ENCODE results near the gene PHLPP1.
"Not testable (repeated sequence)": the region's sequence is repeated elsewhere in the genome, so short reads cannot be mapped to it uniquely, and the experiment has no call there.

Gene PHLPP1

DNA sequence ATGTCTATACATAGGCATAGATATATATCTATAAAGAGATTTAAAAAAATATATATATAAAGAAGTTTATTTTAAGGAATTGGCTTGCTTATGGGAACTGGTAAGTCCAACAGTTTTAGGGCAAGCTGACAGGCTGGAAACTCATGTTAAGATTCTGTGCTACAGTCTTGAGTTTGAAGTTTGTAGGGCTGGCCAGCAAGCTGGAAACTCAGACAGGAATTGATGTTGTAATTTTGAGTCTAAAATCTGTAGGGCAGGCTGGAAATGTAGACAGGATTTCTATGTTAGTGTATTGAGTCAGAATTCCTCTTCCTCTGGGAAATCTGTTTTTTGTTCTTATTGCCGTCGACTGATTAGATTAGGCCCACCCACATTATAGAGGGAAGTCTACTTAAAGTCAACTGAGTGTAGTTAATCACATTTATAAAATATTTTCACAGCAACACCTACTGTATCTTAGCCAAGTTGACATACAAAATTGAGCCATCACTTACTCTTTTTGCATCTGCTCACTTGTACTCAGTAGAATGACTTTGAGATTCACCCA lies 60.8 kb downstream of the PHLPP1 start:
- DNase-seq: no peak

DNA sequence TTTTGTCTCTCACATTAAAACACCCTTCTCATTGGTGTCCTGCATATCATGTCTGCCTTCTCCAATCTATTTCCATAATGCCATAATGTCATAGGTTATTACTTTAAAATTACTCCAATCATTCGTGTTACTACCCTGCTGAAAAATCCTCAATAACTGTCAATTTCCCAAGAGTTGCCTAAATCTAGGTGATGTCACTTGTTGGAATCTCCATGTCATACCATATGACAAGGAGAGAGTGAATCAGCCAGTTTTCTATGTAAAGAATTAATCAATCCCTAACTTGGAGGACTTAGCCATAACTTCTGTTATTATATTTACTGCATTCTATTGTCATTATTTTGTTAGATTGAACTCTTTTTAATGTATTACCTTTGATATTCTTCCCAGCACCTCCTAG lies 62.5 kb downstream of the PHLPP1 start:
- DNase-seq: no peak

DNA sequence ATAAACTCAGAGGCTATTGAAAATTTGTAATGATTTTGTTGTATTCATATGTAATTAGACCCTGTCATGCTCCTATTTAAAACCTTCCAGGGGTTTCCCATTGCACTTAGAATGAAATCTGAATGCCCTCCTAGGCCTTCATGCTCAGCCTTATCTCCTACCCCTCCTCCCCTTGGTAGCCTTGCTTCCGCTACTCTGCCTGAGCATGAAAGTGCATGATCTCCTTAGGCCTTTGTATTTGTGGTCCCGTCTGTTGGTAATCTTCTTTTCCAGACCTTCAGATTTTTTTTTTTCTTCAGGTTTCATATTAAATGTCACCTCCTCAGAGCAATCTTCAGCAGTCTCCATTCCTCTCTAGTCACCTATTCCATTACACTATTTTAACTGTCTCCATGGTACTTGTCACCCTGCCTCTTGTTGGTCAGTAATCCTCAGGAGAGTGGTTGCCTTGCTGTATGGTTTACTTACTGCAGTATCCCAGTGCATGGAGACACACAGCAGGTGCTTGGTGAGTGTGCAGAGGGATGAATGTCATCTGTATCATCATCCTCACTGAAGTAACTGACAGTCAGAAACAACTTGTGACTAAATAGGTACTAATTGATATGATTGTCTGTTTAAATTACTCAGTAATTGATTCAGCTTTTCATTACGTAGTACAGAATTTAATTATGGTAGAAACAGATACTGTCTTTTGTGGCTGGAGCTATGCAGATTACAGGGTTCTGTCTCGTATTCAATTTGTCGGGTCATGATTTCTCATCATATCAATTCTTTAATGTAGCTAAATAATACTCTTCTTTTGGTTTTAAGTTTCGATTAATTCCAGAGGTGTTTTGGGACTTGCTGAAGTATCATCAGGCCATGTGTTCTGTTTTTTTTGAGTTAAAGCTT lies 63.9 kb downstream of the PHLPP1 start:
- DNase-seq: peak in 1 of 2 experiments; percentile 21

DNA sequence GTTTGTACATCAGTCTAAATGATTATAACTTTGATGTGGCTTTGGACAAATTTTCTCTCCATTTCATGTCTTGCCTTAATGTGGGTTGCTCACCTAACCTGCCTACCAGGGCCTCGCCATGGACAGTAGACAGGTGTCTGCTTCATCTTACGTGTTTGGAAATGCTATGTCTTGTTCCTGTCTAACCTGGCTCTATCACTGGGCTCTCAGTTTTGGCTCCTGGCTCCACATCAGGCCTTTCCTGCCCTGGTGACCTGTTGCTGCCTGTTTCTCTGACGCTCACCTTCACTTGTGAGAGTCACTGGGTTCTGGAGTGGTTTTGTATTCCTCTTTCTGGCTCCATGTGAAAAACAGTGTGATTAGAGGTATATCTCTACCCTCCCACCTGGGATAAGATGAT lies 65.9 kb downstream of the PHLPP1 start:
- DNase-seq: no peak

GRCh38 chr18:62781893-62782292 lies 66.6 kb downstream of the PHLPP1 start:
- DNase-seq: no peak

DNA sequence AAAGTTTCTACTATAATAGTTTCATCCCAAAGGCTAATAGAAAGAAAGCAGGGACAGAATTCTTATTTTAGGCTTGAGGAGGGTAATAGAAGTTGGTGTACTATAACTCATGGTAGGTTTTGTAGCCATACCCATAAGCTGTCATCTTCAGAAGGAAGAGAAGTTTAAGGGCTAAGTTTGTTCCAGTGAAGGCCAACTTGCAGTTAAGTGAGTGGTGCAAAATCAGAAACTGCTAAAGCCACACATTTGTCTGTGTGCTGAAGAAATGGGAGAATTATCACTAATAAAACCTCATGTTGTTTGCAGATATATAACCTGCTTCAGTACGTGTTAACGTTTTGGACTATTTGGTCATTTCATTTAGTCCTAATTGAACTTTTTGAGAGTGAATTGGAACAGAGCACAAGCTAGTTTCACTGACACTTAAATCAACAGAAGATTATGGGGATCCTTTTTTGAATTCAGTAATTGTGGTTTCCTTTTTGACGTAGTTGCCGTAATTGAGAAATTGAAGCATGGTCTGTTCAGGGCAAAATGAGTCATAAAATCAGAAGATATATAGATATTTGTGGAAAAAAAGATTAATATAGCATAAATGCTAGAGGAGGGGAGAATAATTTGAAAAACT lies 69.1 kb downstream of the PHLPP1 start:
- DNase-seq: no peak

- DNase-seq: no peak
These were observed 69.6 kb downstream of the PHLPP1 start for GRCh38 chr18:62784966-62785413.

- DNase-seq: no peak
These were observed 71.3 kb downstream of the PHLPP1 start for GRCh38 chr18:62786689-62787088.

- no peak for DNase-seq
These were observed 72.8 kb downstream of the PHLPP1 start for GRCh38 chr18:62788111-62788510.

DNA sequence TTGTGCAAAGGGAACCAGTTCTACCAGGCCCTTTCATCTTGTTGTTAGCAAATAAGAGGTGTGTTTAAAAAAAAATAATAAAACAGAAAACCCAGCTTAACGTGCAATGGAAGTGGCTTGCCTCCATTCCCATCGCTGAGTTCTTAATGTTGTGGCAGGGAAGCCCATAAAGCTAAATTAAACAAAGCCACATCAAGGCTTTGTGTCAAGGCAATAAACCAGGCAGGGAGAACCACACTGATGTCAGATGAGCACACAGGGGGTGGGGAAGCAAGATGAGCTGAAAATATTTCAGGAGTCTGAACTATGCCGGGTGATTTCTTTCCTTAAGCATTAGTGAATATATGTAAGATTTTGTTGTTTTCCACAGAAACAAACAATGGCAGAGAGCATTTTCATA lies 73.5 kb downstream of the PHLPP1 start:
- DNase-seq: no peak

DNA sequence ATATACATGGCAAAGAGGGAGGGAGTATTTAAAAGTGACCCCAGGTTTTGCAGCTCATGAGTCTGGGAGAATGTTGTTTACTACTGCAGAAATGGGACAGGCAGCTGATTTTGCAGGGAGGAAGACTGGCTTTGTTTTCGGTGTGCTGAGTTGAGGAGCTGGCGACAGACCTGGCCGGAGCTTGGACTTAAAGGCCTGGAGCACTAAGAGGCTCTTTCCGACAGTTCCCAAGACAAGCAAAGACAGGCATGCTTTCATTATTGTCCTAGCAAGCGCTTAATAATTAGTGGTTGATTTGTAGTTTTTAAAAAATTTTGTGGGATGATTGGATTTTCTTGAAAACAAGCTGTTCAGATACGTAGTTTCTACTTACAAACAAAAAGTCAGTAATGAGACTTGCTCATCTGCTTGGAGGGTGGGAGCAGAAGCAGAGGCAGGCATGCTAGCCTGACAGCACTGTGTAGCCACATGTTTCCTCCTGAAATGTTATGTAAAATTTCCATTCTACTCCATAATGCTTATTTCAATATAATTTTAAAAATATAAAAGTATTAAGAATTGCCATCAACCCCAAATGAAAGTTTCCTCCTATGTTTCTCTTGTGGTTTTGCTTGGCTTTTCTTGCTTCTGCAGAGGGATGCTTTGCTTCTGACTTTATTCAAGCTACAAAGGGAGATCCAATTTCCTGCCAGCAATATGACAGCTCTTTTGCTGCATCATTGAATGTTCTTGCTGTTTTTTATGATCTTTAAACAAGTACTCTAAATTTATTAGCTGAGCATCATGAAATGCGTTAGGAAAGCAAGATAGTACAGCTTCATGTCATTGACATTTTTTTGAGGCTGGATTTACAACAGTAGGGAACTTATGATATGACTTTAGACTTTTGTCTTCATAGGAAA lies 75.8 kb downstream of the PHLPP1 start:
- no peak for DNase-seq

- DNase-seq: no peak
These were observed 76.7 kb downstream of the PHLPP1 start for GRCh38 chr18:62792016-62792415.

GRCh38 chr18:62795813-62796212 lies 80.5 kb downstream of the PHLPP1 start:
- DNase-seq: no peak

GRCh38 chr18:62796216-62796621 lies 80.9 kb downstream of the PHLPP1 start:
- no peak for DNase-seq

- DNase-seq: no peak
These were observed 82.0 kb downstream of the PHLPP1 start for GRCh38 chr18:62797329-62797728.

GRCh38 chr18:62799977-62800376 lies 84.6 kb downstream of the PHLPP1 start:
- no peak for DNase-seq

DNA sequence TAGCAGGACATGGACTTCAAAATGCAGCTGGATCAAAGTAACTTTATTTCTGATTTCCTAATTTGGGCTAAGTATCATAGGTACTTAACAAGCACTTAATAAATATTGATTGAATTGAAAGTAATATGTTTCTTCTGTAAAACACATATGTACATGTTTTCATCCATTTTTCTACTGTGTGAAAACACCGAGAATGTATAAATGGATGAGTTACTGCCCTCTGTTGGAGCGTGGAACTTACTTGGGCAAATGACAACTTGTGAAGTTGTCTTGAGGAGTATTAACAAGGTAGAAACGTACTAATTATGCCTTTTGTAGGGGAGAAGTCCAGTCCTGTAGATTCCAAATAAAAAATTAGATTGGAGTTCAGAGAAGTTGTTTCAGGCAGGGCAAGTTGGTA lies 87.2 kb downstream of the PHLPP1 start:
- DNase-seq: no peak

GRCh38 chr18:62807396-62807795 lies 92.1 kb downstream of the PHLPP1 start:
- no peak for DNase-seq

DNA sequence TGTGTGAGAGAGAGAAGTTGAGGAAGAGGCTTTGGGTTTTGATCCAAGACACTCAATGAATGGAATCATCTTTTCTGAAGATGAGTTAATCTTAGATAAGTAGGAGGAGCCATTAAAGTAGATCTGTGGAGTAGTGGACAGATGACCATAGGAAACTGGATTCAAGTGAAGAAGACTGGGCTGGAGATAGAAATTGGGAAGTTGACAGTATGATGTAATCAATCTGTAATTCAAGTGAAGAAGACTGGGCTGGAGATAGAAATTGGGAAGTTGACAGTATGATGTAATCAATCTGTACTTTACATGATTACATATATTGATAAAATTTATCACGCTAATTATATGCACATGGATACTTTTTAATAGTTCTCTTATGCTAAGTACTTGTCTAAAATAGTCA lies 92.8 kb downstream of the PHLPP1 start:
- DNase-seq: no peak

DNA sequence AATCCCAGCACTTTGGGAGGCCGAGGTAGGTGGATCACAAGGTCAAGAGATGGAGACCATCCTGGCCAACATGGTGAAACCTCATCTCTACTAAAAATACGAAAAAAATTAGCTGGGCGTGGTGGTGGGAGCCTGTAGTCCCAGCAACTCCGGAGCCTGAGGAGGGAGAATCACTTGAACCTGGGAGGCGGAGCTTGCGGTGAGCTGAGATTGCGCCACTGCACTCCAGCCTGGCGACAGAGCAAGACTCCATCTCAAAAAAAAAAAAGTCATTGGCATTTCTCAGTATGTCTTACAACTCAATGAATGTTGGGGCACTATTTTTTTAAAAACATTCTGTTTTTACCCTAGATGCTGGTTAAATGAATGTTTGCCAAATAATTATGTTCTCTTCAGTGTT lies 94.1 kb downstream of the PHLPP1 start:
- not testable (repeated sequence) for DNase-seq

- no peak for DNase-seq
These were observed 94.6 kb downstream of the PHLPP1 start for GRCh38 chr18:62809900-62810299.

- no peak for DNase-seq
These were observed 95.3 kb downstream of the PHLPP1 start for GRCh38 chr18:62810682-62811081.

DNA sequence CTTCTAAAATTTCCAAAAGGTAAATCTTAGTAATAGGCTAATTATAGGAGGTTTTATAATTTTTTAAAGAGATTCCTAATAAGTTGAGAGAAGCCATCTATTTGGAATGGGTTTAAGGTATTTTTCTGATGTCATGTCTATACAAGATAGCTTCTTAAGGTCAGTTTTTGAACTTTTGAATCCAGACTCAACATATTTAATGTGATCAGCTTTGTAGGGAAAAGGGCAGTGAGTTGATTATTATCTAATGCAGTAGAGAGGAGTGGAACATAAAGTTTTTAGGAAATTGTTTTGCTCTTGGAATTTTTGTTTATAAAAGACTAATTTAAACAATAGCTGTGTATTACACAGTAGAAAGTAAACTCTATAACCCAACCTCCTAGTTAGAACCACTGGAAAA lies 96.3 kb downstream of the PHLPP1 start:
- no peak for DNase-seq

Measured in activated CD4-positive, alpha-beta T cell treated with anti-CD3 and anti-CD28 coated beads, Interleukin-2, amount 50 U/mL, for 48 hours (primary cell).